ENCODE measurements around the gene PRCP. TPM values are rescaled to one million over a fixed set of nuclear protein-coding genes. Genes with fewer than 3 reads are reported as not detected.
"Not testable (repeated sequence)": the region's sequence is repeated elsewhere in the genome, so short reads cannot be mapped to it uniquely, and the experiment has no call there.

Gene PRCP
- total RNA-seq (ENCODE audit: low replicate concordance) = 61.1 and 77.5 TPM in 2 replicates
- long read RNA-seq, full-length matches to known transcripts = 346 of 381 reads
- long read RNA-seq, partial matches to known transcripts = 17 of 381 reads
- long read RNA-seq, other reads (novel, unspliced or antisense) = 18 of 381 reads

- Mint-ChIP-seq H3K27ac (peak within 1 kb of the TSS; percentile 98), H3K36me3 (no peaks in the 10 kb centered on the region), H3K9me3 (no peaks in the 10 kb centered on the region), H3K27me3 (no peaks in the 10 kb centered on the region), H3K4me1 (ENCODE audit: unreplicated experiment) (peaks cover 30% of the 10 kb centered on the region), H3K4me3 (peak within 1 kb of the TSS; percentile 99)
- no peak for TF ChIP-seq CTCF (conservative IDR thresholded peaks at IDR 0.05)
- DNase-seq (ENCODE audit: extremely low spot score, unreplicated experiment) = peak; percentile 86
Observed at GRCh38 chr11:82900277-82901164, at the start of gene PRCP. TSS of gene PRCP (minus strand) at chr11:82900430. CDS start at chr11:82900402, 28 bp downstream.

- Mint-ChIP-seq H3K27me3 (no peaks in the 10 kb centered on the region), H3K4me3 (no peak overlapping the region), H3K27ac (no peak overlapping the region), H3K9me3 (no peaks in the 10 kb centered on the region), H3K36me3 (no peaks in the 10 kb centered on the region), H3K4me1 (ENCODE audit: unreplicated experiment) (no peaks in the 10 kb centered on the region)
- no peak for DNase-seq (ENCODE audit: extremely low spot score, unreplicated experiment)
- no peak for TF ChIP-seq CTCF (conservative IDR thresholded peaks at IDR 0.05)
Observed at GRCh38 chr11:82949352-82949751, 49.1 kb upstream of the PRCP start.

GRCh38 chr11:82945682-82946081 is 45.5 kb upstream of the PRCP start:
- H3K36me3 Mint-ChIP-seq = no peaks in the 10 kb centered on the region
- H3K27ac Mint-ChIP-seq = no peak overlapping the region
- no peaks in the 10 kb centered on the region for H3K4me1 Mint-ChIP-seq (ENCODE audit: unreplicated experiment)
- no peak for TF ChIP-seq CTCF (conservative IDR thresholded peaks at IDR 0.05)
- no peak for DNase-seq (ENCODE audit: extremely low spot score, unreplicated experiment)
- H3K9me3 Mint-ChIP-seq = no peaks in the 10 kb centered on the region
- no peaks in the 10 kb centered on the region for H3K27me3 Mint-ChIP-seq
- no peak overlapping the region for H3K4me3 Mint-ChIP-seq

GRCh38 chr11:82945041-82945440 is 44.8 kb upstream of the PRCP start:
- H3K9me3 Mint-ChIP-seq; H3K4me1 Mint-ChIP-seq (ENCODE audit: unreplicated experiment); H3K36me3 Mint-ChIP-seq; H3K27ac Mint-ChIP-seq; DNase-seq (ENCODE audit: extremely low spot score, unreplicated experiment); H3K27me3 Mint-ChIP-seq; H3K4me3 Mint-ChIP-seq: not testable (repeated sequence)

- no peak for DNase-seq (ENCODE audit: extremely low spot score, unreplicated experiment)
- H3K36me3 Mint-ChIP-seq = no peaks in the 10 kb centered on the region
- no peaks in the 10 kb centered on the region for H3K9me3 Mint-ChIP-seq
- no peak overlapping the region for H3K27ac Mint-ChIP-seq
- H3K4me3 Mint-ChIP-seq = no peak overlapping the region
- TF ChIP-seq CTCF (conservative IDR thresholded peaks at IDR 0.05) = no peak
- H3K4me1 Mint-ChIP-seq (ENCODE audit: unreplicated experiment) = no peaks in the 10 kb centered on the region
- no peaks in the 10 kb centered on the region for H3K27me3 Mint-ChIP-seq
Observed at GRCh38 chr11:82944198-82944597, 44.0 kb upstream of the PRCP start.

GRCh38 chr11:82943430-82943829 is 43.2 kb upstream of the PRCP start:
- not testable (repeated sequence) for H3K27me3 Mint-ChIP-seq, H3K9me3 Mint-ChIP-seq

More at GRCh38 chr11:82943430-82943829, 43.2 kb upstream of the PRCP start:
- DNase-seq (ENCODE audit: extremely low spot score, unreplicated experiment); H3K27ac Mint-ChIP-seq; H3K4me3 Mint-ChIP-seq; H3K4me1 Mint-ChIP-seq (ENCODE audit: unreplicated experiment); H3K36me3 Mint-ChIP-seq: not testable (repeated sequence)

Data from type B pancreatic cell (in vitro differentiated cells).